Trophoblast cell (in vitro differentiated cells and primary cell): ENCODE results near the gene SBNO2.

Experiments used
- DNase-seq, 2 donors: peaks; one replicate each; pipeline ENCODE4 v3.0.0-alpha.2; 2016
- H2AFZ ChIP-seq: 2 replicates; pipeline ENCODE4 v1.6.1; 2013; ENCODE audit warnings: low read length, moderate library complexity, mild to moderate bottlenecking; ENCODE audit not compliant: insufficient read depth, poor library complexity
- H2AK5ac ChIP-seq: 2 replicates; pipeline ENCODE4 v1.6.1; 2013; ENCODE audit warnings: mild to moderate bottlenecking, low read length
- H2BK120ac ChIP-seq: 2 replicates; pipeline ENCODE4 v1.6.1; 2013; ENCODE audit warnings: low read length, mild to moderate bottlenecking, moderate library complexity; ENCODE audit not compliant: insufficient read depth, poor library complexity
- H2BK12ac ChIP-seq: 2 replicates; pipeline ENCODE4 v1.6.1; 2013; ENCODE audit warnings: mild to moderate bottlenecking, low read length, moderate library complexity
- H2BK5ac ChIP-seq: 2 replicates; pipeline ENCODE4 v1.6.1; 2013; ENCODE audit warnings: low read length, low read depth, moderate library complexity, mild to moderate bottlenecking; ENCODE audit not compliant: poor library complexity
- H3K14ac ChIP-seq: 2 replicates; pipeline ENCODE4 v1.6.1; 2013; ENCODE audit warnings: mild to moderate bottlenecking, low read length
- H3K18ac ChIP-seq: 2 replicates; pipeline ENCODE4 v1.6.1; 2013; ENCODE audit warnings: mild to moderate bottlenecking, low read length
- H3K23ac ChIP-seq: 2 replicates; pipeline ENCODE4 v1.6.1; 2013; ENCODE audit warnings: low read length
- H3K27ac ChIP-seq: 2 replicates; pipeline ENCODE4 v1.5.1; 2013; ENCODE audit warnings: low read depth, mild to moderate bottlenecking, inconsistent platforms, low read length, moderate library complexity
- H3K27me3 ChIP-seq: 2 replicates; pipeline ENCODE4 v1.6.1; 2013; ENCODE audit warnings: inconsistent platforms, mild to moderate bottlenecking, low read length, moderate library complexity; ENCODE audit not compliant: insufficient read depth
- H3K36me3 ChIP-seq, 2 experiments: 1 replicate in 1 of 2; 2 replicates in 1 of 2; pipeline ENCODE4 v1.6.1; 2013; ENCODE audit warnings: low read length in 2 of 2, mild to moderate bottlenecking in 2 of 2, moderate library complexity in 1 of 2; ENCODE audit not compliant: insufficient read depth in 2 of 2, control insufficient read depth in 1 of 2
- H3K4ac ChIP-seq: 2 replicates; pipeline ENCODE4 v1.6.1; 2013; ENCODE audit warnings: low read depth, mild to moderate bottlenecking, low read length, moderate library complexity
- H3K4me1 ChIP-seq, 2 experiments: 1 replicate in 1 of 2; 2 replicates in 1 of 2; pipeline ENCODE4 v1.6.1; 2013; ENCODE audit warnings: low read length in 2 of 2, mild to moderate bottlenecking in 2 of 2, moderate library complexity in 1 of 2; ENCODE audit not compliant: insufficient read depth in 2 of 2, control insufficient read depth in 1 of 2
- H3K4me2 ChIP-seq: 2 replicates; pipeline ENCODE4 v1.6.1; 2013; ENCODE audit warnings: inconsistent platforms, mild to moderate bottlenecking, low read length, moderate library complexity
- H3K4me3 ChIP-seq: 2 replicates; pipeline ENCODE4 v1.5.1; 2013; ENCODE audit warnings: mild to moderate bottlenecking, low read depth, low read length, inconsistent platforms
- H3K79me1 ChIP-seq: one replicate; pipeline ENCODE4 v1.6.1; 2013; ENCODE audit warnings: low read length
- H3K79me2 ChIP-seq: 2 replicates; pipeline ENCODE4 v1.6.1; 2013; ENCODE audit warnings: low read length, mild to moderate bottlenecking; ENCODE audit not compliant: control insufficient read depth, insufficient read depth, poor library complexity
- H3K9ac ChIP-seq: 2 replicates; pipeline ENCODE4 v1.6.1; 2013; ENCODE audit warnings: mild to moderate bottlenecking, low read length
- H3K9me3 ChIP-seq: 2 replicates; pipeline ENCODE4 v1.6.1; 2013; ENCODE audit warnings: low read depth, mild to moderate bottlenecking, control low read depth, inconsistent platforms, low read length; ENCODE audit not compliant: insufficient read depth
- H4K12ac ChIP-seq: 2 replicates; pipeline ENCODE4 v1.6.1; 2013; ENCODE audit warnings: low read depth, mild to moderate bottlenecking, low read length, moderate library complexity
- H4K8ac ChIP-seq: 2 replicates; pipeline ENCODE4 v1.6.1; 2013; ENCODE audit warnings: low read depth, mild to moderate bottlenecking, low read length, moderate library complexity
- H4K91ac ChIP-seq: one replicate; pipeline ENCODE4 v1.6.1; 2013; ENCODE audit warnings: low read depth, mild to moderate bottlenecking, low read length, moderate library complexity
- WGBS: extraction: QIAGEN DNeasy Blood & Tissue Kit; methylation state at CpG from one replicate; pipeline ENCODE4 v1.1.7; 2013; ENCODE audit warnings: missing lambda C conversion rate; ENCODE audit not compliant: insufficient read length, insufficient coverage; ENCODE audit errors: extremely low coverage; 5-methylcytosine and 5-hydroxymethylcytosine counted together

Gene SBNO2

GRCh38 chr19:1119475-1120217, 54.4 kb downstream of the SBNO2 start:
- H3K4me2 ChIP-seq, result no peak overlapping the region
- no peak overlapping the region for H2BK5ac ChIP-seq
- peaks cover 84 to 85% of the 10 kb centered on the region in 2 experiments for H3K36me3 ChIP-seq
- H2BK12ac ChIP-seq, result no peak overlapping the region
- no peak for DNase-seq
- no peak overlapping the region for H3K14ac ChIP-seq
- H3K79me1 ChIP-seq, result no peaks in the 10 kb centered on the region
- H3K9me3 ChIP-seq, result peaks cover 2% of the 10 kb centered on the region
- H4K8ac ChIP-seq, result no peak overlapping the region
- H3K4me1 ChIP-seq, result no peaks in the 10 kb centered on the region
- no peak overlapping the region for H3K9ac ChIP-seq
- no peak overlapping the region for H3K18ac ChIP-seq
- no CpG with 5 or more reads among the region's 50 CpGs for WGBS
- H3K27me3 ChIP-seq, result no peaks in the 10 kb centered on the region
- no peak overlapping the region for H2AFZ ChIP-seq
- H3K23ac ChIP-seq, result no peak overlapping the region
- H4K91ac ChIP-seq, result no peak overlapping the region
- H3K27ac ChIP-seq, result no peak overlapping the region
- H3K79me2 ChIP-seq, result no peaks in the 10 kb centered on the region
- no peak overlapping the region for H4K12ac ChIP-seq
- no peak overlapping the region for H3K4ac ChIP-seq
- H2AK5ac ChIP-seq, result no peak overlapping the region
- H2BK120ac ChIP-seq, result no peak overlapping the region
- peak overlapping the region; percentile 23 for H3K4me3 ChIP-seq

- no peak overlapping the region for H3K14ac ChIP-seq
- H4K8ac ChIP-seq, result no peak overlapping the region
- H2AK5ac ChIP-seq, result no peak overlapping the region
- no peak overlapping the region for H3K4me3 ChIP-seq
- H3K9me3 ChIP-seq, result peaks cover 2% of the 10 kb centered on the region
- no peak overlapping the region for H2BK12ac ChIP-seq
- no peak overlapping the region for H3K9ac ChIP-seq
- H3K4me2 ChIP-seq, result no peak overlapping the region
- no peaks in the 10 kb centered on the region for H3K27me3 ChIP-seq
- no peak overlapping the region for H2AFZ ChIP-seq
- H2BK5ac ChIP-seq, result no peak overlapping the region
- peaks cover 83% of the 10 kb centered on the region in 2 experiments for H3K36me3 ChIP-seq
- H3K79me1 ChIP-seq, result no peaks in the 10 kb centered on the region
- no peak overlapping the region for H3K18ac ChIP-seq
- no peak overlapping the region for H3K27ac ChIP-seq
- no peak for DNase-seq
- no peak overlapping the region for H3K4ac ChIP-seq
- H3K79me2 ChIP-seq, result no peaks in the 10 kb centered on the region
- no peak overlapping the region for H4K91ac ChIP-seq
- no peak overlapping the region for H2BK120ac ChIP-seq
- peaks cover 0 to under 1% of the 10 kb centered on the region in 2 experiments for H3K4me1 ChIP-seq
- WGBS, result no CpG with 5 or more reads among the region's 34 CpGs
- H3K23ac ChIP-seq, result no peak overlapping the region
- no peak overlapping the region for H4K12ac ChIP-seq
Observed at GRCh38 chr19:1118999-1119398, 55.1 kb downstream of the SBNO2 start.

- Histone ChIP-seq H3K79me1 (peaks cover 3% of the 10 kb centered on the region), H3K9me3 (no peaks in the 10 kb centered on the region), H3K4me3 (no peak overlapping the region), H2BK5ac (no peak overlapping the region), H3K14ac (no peak overlapping the region), H2AFZ (no peak overlapping the region), H2BK12ac (no peak overlapping the region), H3K36me3 (peaks cover 75 to 76% of the 10 kb centered on the region in 2 experiments), H3K9ac (no peak overlapping the region), H3K23ac (no peak overlapping the region), H3K27me3 (no peaks in the 10 kb centered on the region), H4K91ac (no peak overlapping the region), H3K4me1 (peaks cover 6% of the 10 kb centered on the region in 2 experiments), H3K18ac (no peak overlapping the region), H2AK5ac (no peak overlapping the region), H3K27ac (no peak overlapping the region), H3K79me2 (no peaks in the 10 kb centered on the region), H4K12ac (no peak overlapping the region), H3K4me2 (no peak overlapping the region), H3K4ac (no peak overlapping the region), H4K8ac (no peak overlapping the region), H2BK120ac (no peak overlapping the region)
- no CpG with 5 or more reads among the region's 16 CpGs for WGBS
- no peak for DNase-seq
Observed at GRCh38 chr19:1117654-1118053, 56.4 kb downstream of the SBNO2 start.

GRCh38 chr19:1116726-1117581, 57.1 kb downstream of the SBNO2 start:
- Histone ChIP-seq H2AFZ (no peak overlapping the region), H3K4me1 (peaks cover 6 to 9% of the 10 kb centered on the region in 2 experiments), H3K9me3 (no peaks in the 10 kb centered on the region), H2AK5ac (no peak overlapping the region), H3K4me2 (no peak overlapping the region), H3K79me2 (no peaks in the 10 kb centered on the region), H3K4me3 (no peak overlapping the region), H2BK5ac (no peak overlapping the region), H4K8ac (no peak overlapping the region), H3K27ac (no peak overlapping the region), H2BK120ac (no peak overlapping the region), H3K23ac (no peak overlapping the region), H3K79me1 (peaks cover 3% of the 10 kb centered on the region), H3K9ac (no peak overlapping the region), H3K18ac (no peak overlapping the region), H3K14ac (no peak overlapping the region), H3K36me3 (peaks cover 73 to 76% of the 10 kb centered on the region in 2 experiments), H4K12ac (no peak overlapping the region), H3K4ac (no peak overlapping the region), H3K27me3 (no peaks in the 10 kb centered on the region), H4K91ac (no peak overlapping the region), H2BK12ac (no peak overlapping the region)
- no peak for DNase-seq
- no CpG with 5 or more reads among the region's 52 CpGs for WGBS
